ENCODE data around the gene SPOCK1. TPM values are rescaled to one million over a fixed set of nuclear protein-coding genes. Genes with fewer than 3 reads are reported as not detected.

The SPOCK1 gene
- total RNA-seq, 4 donors from 2014 or later, result 22.7 to 117 (median 41.8) TPM

- ATAC-seq (ENCODE audit: low FRiP score) (no peak), DNase-seq (ENCODE audit: low spot score) (no peak)
- TF ChIP-seq CTCF (IDR thresholded peaks at IDR 0.05), result no peak
Observed at GRCh38 chr5:137099651-137100050, 399.5 kb downstream of the SPOCK1 start.

GRCh38 chr5:137098663-137099062, 400.5 kb downstream of the SPOCK1 start:
- TF ChIP-seq CTCF (IDR thresholded peaks at IDR 0.05), result no peak
- ATAC-seq (ENCODE audit: low FRiP score), result no peak
- no peak for DNase-seq (ENCODE audit: low spot score)

GRCh38 chr5:137098238-137098637, 400.9 kb downstream of the SPOCK1 start:
- no peak for TF ChIP-seq CTCF (IDR thresholded peaks at IDR 0.05)
- no peak for ATAC-seq (ENCODE audit: low FRiP score)
- DNase-seq (ENCODE audit: low spot score), result no peak

GRCh38 chr5:137097203-137097602, 401.9 kb downstream of the SPOCK1 start:
- no peak for DNase-seq (ENCODE audit: low spot score)
- no peak for ATAC-seq (ENCODE audit: low FRiP score)
- TF ChIP-seq CTCF (IDR thresholded peaks at IDR 0.05), result no peak

GRCh38 chr5:137096149-137097103, 402.7 kb downstream of the SPOCK1 start:
- TF ChIP-seq CTCF (IDR thresholded peaks at IDR 0.05), result no peak
- no peak for DNase-seq (ENCODE audit: low spot score)
- ATAC-seq (ENCODE audit: low FRiP score), result no peak

GRCh38 chr5:137095597-137095996, 403.5 kb downstream of the SPOCK1 start:
- ATAC-seq (ENCODE audit: low FRiP score) (no peak), DNase-seq (ENCODE audit: low spot score) (no peak)
- no peak for TF ChIP-seq CTCF (IDR thresholded peaks at IDR 0.05)

- ATAC-seq (ENCODE audit: low FRiP score) (no peak), DNase-seq (ENCODE audit: low spot score) (no peak)
- TF ChIP-seq CTCF (IDR thresholded peaks at IDR 0.05), result no peak
Observed at GRCh38 chr5:137092831-137093230, 406.3 kb downstream of the SPOCK1 start.

Data from omental fat pad (tissue), 4 donors.